Nucleus accumbens (tissue), 56 donors: ENCODE measurements around the gene MITF.

Experiments
- DNase-seq, 56 donors: peaks; one replicate each; lab custom pipeline; 2025; lab: John Stamatoyannopoulos, UW

Gene MITF

DNA sequence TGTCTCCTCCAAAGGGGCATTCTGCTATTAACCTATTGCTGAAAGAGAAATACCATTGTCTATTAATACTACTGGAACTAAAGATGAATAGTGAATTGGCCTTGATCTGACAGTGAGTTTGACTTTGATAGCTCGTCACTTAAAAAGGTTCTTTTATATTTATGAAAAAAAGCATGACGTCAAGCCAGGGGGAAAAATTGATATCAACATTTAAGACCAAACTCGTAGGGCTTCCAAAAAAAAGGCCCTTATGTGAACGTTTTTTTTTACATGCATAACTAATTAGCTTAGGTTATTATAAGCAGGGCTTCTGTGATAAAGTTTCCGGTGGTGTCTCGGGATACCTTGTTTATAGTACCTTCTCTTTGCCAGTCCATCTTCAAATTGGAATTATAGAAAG is 197.0 kb downstream of the MITF start:
- DNase-seq = no peak

DNA sequence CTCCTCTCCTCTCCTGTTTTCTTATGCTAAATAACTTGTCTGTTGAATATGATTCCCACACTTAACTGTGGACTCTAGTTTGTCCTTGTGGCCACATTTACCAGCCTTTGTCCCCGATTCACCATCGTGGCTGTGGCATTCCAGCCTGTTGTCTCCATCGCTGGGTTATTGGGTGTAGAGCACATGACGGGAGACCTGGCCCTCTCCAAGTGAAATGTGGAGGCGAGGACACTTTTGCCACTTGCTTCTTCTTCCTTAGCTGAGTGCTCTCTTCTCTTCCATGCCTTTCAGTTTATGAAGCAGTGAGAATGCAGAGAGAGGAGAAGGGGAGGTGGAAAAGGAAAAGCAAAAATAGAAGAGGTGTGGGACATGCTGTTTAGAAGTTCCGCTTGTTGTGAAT is 198.8 kb downstream of the MITF start:
- DNase-seq = no peak

DNA sequence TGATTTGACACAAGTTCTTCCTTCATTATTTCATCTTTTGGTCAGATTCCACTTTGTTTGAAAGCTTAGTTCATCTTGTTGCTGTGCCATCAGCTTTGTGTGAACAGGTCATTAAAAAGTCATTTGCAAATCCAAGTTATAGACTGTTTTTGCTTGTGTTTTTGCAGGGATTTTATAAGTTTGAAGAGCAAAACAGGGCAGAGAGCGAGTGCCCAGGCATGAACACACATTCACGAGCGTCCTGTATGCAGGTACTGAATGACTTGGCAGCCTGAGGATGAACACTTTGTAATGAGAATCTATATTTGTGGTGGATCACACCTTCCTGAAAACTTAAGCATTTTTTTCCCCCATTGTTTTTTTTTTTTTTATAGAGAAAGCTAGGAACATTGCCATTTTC is 199.7 kb downstream of the MITF start:
- no peak for DNase-seq

DNA sequence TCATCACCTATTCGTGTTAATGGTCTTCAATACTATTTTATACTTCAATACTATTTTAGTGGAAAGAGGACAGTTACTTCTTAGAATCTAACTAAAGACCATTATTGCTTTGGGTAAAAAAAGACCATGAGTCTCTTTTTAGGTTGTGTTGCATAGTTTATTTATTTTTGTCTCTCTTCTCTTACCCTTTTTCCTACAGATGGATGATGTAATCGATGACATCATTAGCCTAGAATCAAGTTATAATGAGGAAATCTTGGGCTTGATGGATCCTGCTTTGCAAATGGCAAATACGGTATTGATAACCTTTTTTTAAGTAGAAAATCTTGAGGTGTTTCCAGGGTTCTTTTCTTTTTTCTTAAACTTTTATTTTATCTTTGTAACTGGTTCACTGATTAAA is 201.8 kb downstream of the MITF start:
- DNase-seq = no peak

DNA sequence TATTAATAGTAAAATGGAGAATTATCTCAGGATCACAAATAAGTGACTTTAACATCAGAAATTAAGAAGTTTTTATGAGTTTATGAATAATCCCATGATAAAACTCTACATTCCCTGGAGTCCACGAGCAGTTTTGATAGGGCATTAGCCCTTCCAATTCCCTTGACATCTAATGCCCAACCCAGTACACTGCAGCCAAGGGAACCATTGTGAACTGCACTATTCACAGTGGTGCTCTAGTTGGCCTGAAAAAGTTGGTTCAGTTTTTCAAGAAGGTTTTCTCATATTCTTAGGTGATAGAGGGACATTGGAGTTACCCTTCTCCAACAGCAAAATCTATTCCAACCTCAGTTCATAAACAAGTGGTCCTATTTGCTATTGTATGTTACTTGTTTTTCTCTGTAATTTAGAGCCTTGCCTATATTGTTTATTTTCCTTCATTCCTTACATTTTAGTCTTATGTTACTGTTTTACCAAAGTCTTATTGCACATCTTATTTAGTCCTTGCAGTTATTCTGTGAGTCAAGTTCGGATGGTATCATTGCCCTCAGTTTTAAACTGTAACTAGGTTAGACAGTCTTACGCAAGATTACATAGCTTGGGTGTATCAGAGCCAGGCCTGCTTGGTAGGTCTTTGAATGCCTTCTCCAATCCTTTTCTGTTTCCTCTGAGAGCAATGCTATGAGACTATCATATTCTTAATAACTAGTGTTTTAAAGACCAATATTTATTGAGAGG is 202.3 kb downstream of the MITF start:
- no peak for DNase-seq

DNA sequence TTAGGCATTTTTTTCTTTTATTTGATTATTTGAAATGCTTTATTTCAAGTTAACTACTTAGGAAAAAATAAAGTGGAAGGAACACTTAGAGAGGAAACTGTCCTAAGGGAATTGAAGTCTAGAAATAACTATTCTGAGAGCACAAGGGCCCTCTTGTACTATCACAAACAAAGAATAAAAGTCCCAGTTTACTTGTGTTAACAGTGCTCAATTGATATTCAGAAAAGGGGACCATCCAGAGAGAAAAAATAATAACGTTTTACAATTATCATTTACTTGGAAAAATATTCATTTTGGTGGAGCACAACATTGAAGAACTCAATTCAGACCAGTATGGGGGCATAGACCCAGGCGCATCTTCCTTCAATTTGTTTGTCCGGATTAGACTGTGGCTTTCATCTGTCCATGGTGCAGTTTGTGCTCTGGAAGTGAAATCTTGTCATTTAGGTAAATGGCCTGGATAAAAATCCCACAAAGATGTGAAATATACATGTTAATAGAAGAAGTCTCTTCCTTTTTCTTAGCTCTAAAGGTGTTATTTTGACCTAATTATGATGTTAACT is 205.7 kb downstream of the MITF start:
- DNase-seq = peak in 7 of 56 donors; percentile 10 to 38 (median 26)

DNA sequence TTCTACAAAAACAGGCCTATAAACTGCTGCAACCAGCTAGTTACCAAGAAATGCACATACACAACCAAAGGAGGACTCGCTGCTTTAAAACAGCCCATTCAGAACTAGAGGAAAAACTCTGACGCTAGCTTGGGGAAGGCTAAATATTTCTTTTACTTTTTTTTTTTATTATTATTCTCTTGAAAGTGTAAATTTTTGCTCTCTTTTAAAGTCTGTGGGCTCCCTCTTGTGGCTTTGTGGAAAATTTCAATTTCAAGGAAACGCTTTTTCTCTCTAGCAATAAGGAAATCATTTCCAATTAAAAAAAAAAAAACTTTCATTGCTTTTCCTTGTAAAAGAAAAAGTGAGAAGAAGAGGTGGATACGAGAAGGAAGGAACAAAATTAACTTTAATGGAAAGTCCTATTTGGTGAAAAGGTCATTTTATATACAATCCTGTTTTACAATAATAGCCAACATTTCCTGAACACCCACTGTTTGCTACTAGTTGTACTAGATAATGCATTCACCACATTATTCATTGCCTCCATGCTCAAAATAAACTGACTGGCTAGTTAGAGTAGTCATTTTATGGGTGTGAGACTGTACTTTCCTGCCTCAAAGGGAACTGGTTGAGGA is 209.1 kb downstream of the MITF start:
- peak in 1 of 56 donors; percentile 19 for DNase-seq

DNA sequence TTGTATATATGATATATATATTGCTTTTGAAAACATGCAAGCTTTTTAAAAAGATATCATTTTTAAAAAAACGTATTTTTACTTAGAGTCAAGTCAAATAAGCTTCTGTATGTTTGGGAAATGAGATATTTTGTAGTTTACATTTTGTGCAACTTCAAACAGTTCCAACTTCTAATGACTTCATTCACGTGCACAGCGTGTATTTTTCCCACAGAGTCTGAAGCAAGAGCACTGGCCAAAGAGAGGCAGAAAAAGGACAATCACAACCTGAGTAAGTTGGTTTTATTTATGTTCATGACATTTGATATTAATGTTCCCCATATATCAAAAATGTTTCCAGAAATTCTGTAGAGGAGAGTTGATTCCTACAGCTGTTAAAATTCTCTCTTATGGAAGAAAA is 212.4 kb downstream of the MITF start:
- no peak for DNase-seq

DNA sequence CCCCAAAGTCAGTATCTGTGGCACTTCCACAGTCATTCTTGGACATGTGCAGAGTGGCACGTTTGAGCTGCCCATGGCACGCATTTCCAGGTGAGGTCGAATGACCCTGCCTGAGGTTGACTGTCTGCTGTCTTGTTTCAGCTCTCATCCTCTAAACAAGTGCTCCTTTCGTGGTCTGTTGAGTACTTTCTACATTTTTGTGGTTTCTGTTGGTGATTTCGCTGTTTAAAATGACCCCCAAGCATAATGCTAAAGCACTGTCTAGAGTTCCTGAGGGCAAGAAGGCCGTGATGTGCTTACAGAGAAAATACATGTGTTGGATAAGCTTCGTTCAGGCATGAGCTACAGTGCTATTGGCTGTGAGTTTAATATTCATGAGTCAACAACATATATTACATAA is 220.3 kb downstream of the MITF start:
- DNase-seq = no peak

DNA sequence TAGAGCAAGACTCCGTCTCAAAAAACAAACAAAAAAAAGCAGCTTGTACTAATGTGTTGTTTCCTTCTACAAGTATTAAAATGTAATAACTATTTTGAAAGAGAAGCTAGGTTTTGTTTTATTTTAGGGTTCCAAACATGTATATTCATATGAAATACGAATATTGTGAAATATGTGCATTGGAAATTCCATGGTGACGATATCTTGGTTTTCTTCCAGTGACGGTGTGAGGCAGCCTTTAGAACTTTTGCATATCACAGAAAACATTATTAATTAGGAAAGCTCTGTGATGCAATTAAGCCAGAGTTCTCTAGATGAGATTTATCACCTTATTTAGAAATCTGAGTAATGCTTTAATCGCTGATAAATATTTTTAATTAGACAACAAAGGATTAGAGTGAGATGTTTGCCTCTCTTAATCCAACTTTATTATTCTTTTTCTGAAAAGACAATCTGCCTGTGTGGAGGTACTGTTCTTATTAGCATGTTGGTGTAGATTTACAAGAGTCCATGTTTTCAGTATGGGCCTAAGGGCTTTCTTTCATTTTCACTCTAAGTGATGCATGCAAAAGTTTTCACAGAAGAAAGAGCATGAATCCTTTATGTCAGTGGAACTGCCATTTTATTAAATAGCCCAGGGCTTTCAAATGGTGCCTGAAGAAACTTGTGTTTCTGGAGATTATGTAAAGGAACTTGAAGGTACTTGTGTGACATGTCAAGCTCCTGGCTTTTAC is 222.6 kb downstream of the MITF start:
- DNase-seq = no peak

DNA sequence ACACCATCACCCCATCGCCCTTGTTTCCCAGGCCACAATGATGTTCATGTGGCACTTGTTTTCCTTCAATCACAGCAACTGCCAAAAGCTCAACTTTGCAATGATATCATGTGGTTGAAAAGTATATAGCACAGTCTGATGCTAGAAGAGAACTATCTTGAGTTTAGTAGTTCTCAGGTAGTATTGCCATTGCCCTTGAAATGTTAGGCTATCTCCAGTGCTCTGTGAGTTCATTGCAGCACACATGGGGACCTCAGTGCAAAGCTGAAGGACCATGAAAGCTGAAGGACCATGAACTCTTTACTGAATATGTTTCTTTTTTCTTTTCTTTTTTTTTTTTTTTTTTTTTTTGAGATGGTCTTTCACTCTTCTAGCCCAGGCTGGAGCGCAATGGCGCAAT is 224.4 kb downstream of the MITF start:
- DNase-seq = no peak

DNA sequence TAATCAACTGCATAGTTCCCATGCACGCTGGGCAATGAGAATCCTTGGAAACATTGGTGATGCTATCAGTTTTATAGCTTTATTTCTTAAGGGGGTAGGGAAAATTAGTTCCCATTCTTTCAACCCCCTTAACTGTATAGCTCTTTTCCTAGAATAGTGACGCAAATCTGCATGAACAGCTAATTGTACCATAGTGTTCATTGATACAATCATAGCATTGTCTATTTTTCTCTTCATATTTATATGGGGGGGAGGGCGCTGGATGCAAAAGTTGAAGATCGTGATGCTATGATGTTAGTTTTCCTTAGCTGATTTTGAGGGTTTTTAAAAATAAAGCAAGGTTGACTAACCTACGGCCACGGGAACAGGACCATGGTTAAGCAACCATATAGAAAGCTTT is 227.9 kb downstream of the MITF start:
- peak in 2 of 56 donors; percentile 34 to 57 for DNase-seq

DNA sequence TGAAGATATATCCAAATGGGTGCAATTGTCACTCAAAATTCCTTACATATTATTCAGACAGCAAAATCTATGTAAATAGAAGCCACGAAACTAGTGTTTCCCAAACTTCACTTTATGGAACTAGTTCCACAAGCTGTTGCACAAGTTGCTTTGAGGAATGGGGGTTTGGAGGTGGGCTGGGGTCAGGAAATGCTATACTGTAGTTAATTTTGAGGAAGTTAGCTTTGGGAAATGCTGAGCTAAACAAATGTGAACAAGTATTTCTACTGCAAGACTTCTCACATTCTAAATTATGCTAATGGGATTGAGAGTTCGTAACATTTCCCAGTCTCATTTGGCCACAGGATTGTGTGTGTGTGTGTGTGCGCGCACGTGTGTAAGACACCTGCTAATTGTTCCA is 231.6 kb downstream of the MITF start:
- DNase-seq = no peak

DNA sequence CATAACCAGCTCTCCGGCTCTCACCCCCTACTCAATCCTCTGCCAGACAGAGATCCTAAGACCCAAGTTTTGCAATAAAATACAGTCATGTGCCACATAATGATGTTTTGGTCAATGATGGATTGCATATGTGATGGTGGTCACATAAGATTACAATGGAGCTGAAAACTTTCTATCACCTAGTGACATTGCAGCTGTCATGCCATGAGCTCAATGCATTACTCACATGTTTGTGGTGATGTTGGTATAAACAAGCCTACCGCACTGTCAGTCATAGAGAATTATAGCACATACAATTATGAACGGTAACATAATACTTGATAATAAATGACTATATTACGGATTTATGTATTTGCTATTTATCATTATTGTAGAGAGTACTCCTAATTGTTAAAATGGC is 233.4 kb downstream of the MITF start:
- no peak for DNase-seq

DNA sequence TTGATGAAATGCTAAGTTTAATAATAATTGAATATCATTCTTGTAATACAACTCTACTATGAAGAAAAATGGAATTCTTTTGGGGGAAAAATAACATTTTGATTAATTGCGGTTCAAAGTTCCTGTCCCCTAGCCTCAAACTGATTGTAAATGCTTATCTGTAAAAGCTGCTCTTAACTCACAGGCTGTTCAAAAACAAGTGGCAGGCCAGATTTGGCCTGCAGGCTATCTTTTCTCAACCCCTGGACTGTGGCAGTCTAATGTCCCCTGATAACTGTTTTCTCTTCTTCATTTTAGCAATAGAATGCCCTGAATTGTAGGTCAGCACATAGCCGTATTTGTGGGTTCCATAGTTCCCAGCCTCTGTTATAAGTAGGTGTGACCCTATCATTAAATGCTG is 236.8 kb downstream of the MITF start:
- no peak for DNase-seq

DNA sequence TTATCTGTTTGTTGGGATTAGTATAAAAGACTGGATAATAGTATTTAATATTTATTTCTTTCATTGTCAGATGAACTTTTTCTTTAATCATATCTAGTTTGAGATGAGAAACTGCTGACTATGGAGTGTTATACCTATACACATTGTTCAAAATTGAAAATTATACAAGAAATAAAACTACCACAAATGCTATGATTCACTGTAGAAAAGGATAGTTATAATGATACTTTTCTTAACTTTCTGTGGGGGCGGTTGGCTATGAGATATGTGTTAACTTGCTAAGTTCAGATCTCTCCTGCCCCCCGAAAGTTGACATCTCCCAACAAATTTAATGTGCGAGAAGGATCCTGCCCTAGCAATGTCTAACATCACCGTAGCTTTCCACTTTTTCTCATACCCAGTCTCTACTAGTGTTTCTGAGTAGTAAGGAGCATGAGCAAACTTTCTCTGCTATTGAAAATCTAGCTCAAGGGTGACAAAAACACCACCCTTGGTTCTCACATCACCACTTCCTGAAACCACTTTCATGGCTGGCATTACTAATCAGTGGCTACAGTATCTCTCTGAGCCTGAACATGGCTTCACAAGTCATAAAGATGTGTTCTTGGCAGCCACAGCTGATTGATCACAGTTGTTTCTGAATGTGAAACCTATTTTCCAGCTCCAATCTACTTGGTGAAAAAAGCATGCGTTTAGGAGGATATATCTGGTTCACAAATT is 244.4 kb downstream of the MITF start:
- DNase-seq = no peak

DNA sequence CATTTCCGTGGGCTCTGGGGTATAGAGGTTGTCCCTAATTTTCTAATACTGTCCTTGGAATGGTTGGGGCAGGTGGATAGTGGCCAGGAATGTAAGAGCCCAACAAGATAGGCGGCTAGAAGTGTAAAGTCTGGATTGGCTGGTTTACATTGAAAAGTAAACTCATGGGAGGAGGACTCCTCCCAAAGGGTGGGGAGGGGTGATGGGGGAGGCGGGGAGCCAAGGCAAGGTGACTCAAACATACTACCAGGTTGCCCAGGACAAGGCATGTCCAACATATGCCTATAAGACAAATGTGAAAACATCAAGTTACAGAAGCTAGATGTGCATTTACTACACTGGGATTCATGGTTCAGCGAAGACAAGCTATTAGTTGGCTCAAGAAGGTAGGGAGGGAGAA is 246.0 kb downstream of the MITF start:
- no peak for DNase-seq

DNA sequence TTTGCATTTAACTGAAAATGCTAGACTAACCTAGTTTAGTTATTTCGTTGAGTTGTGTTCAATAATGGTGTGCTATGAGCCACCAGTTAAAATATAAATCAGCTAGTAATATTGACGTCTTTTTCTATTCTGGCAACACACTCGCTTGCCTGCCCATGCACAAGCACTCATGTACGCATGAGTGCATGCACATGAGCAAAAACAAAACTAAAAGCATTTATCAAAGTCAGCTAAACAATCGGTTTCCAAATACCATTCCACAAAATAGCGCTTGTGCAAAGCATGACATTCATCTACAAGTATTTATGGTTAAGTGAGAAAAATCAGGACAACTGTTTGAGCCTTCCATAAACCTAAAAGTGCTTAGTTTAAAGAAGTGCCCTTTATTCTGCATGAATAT is 247.2 kb downstream of the MITF start:
- no peak for DNase-seq

DNA sequence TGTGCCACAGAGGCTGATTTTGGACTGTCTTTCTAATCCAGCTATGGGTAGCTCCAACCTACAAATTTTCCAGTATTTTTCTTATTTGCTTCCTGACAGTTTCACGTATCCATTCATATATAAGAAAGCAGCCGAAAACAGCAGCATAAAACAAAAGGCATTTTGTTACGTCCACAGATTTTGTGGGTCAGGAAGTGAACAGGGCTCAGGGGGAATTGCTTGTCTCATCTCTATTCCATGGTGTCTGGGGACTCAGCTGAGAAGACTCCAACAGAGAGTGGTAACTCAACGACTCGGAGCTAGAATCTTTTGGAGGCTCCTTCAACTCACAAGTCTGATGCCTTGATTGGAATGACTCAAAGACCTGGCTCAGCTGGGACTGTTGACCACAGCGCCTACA is 248.6 kb downstream of the MITF start:
- no peak for DNase-seq

DNA sequence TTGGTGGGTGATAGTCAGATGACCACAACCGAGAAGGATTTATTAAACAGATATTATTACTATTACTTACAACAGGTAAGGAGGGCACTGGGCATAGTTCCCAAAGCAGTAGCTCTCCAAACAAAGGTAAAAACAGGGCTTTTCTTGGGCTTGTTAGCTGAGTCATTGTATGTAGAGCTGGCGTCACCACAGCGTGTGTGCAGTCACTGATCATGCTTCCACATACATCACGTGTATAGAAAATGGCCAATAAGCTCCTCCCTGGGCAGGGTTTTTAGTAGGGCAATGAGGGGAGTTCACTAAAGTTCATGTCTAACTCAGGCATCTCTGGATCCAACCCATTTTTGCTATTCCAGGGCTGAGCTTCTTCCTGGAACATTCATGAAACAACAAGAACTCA is 254.5 kb downstream of the MITF start:
- no peak for DNase-seq

DNA sequence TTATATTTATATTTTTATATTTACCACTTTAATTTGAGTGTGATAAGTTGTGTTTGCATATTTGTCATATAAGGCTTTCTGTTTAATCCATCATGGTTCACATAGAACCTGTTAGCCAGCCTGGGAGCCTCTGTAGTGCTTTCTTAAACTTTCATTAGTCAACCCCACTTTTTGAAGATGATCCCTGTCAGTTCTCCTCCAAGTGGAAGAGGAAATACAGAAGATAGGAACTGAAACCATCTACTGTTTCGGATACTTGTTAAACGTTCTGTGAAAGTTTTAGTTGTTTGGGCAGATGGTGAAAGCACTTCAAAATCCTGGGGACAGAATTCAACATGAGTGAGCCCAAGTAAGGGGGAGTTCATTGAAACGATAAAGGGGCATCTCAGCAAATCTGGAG is 255.7 kb downstream of the MITF start:
- no peak for DNase-seq
